BLaER1 (cell line): ENCODE data around the gene CACFD1.

Experiments used
- H3K27ac ChIP-seq: shearing (Covaris generic); formaldehyde crosslinking; 2 replicates; pipeline ENCODE4 v1.8.1; 2022
- H3K27me3 ChIP-seq: shearing (Covaris generic); formaldehyde crosslinking; 2 replicates; pipeline ENCODE4 v1.8.1; 2022
- H3K36me3 ChIP-seq: shearing (Covaris generic); formaldehyde crosslinking; 2 replicates; pipeline ENCODE4 v1.8.1; 2022
- H3K4me1 ChIP-seq: shearing (Covaris generic); formaldehyde crosslinking; 2 replicates; pipeline ENCODE4 v1.8.1; 2022
- H3K4me2 ChIP-seq: shearing (Covaris generic); formaldehyde crosslinking; 2 replicates; pipeline ENCODE4 v1.8.1; 2022
- H3K4me3 ChIP-seq: shearing (Covaris generic); formaldehyde crosslinking; 2 replicates; pipeline ENCODE4 v1.8.1; 2022
- H3K9ac ChIP-seq: shearing (Covaris generic); formaldehyde crosslinking; 2 replicates; pipeline ENCODE4 v1.8.1; 2022
- H3K9me3 ChIP-seq: shearing (Covaris generic); formaldehyde crosslinking; 2 replicates; pipeline ENCODE4 v1.8.1; 2022
- H4K20me1 ChIP-seq: shearing (Covaris generic); formaldehyde crosslinking; 2 replicates; pipeline ENCODE4 v1.8.1; 2022
- Cebpa-rat ChIP-seq: shearing (Covaris generic); IDR thresholded peaks from 2 replicates; pipeline ENCODE4 v1.8.1; 2022

The CACFD1 gene

DNA sequence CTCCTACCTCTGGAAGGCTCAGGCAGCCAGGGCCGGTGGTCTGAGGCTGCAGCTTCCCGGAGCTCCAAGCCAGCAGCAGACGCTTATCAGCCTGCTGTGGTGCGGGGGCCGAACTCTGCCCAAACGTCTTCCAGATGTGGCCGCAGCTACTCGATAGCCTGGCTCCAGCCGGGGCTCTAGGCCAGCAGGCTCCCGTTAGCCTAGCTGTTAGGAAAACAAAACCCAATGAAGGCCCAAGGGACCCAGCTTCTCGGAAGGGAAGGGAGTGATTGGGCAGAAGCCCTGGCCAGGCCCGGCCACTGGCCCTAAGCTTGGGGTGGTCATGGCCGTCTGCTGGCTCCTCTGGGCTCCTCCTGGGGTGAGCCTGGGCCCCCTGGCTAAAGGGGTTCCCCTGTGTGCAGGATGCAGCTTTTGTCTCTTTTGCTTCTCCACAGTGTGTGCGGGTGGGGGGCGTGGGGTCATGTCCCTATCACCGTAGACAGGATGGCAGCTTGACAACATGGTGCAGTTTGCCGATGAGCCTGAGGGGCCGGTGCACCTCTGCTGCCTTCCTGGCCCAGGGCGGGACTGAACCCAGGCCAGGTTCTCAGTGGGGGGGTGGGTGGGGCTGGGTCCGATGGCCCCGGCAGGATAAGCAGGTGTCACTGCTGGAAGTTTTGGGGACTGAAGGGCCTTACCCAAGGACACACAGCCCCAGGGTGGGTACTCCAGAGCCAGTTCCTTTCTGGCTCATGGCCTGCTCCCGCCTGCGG lies 46.3 kb downstream of the CACFD1 start:
- Histone ChIP-seq H3K4me1 (peaks cover 22% of the 10 kb centered on the region), H3K4me2 (no peak overlapping the region), H3K9me3 (peaks cover 22% of the 10 kb centered on the region), H3K4me3 (no peak overlapping the region), H4K20me1 (no peaks in the 10 kb centered on the region), H3K27me3 (no peaks in the 10 kb centered on the region), H3K27ac (no peak overlapping the region), H3K9ac (no peak overlapping the region), H3K36me3 (no peaks in the 10 kb centered on the region)
- no peak for TF ChIP-seq Cebpa-rat

DNA sequence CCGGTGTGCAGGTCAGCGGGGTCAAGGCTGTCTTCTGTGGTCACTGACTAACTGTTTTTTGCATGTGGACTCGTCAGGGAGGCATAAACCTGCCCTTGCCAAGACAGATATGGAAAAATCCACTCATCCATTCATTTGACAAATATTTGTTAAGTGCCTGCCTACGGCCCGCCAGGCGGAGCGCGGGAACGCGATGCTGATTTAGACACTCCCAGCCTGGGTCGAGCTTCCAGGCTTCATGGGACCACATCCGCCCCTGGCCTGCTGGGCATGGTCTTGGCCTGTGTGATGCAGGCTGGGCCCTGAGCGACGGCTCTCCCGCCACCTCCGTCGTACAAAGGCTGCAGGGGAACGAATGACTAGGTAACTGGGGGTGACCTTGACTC lies 46.9 kb downstream of the CACFD1 start:
- no peaks in the 10 kb centered on the region for H3K36me3 ChIP-seq
- no peak overlapping the region for H3K4me2 ChIP-seq
- no peak overlapping the region for H3K9ac ChIP-seq
- no peak for TF ChIP-seq Cebpa-rat
- H4K20me1 ChIP-seq: no peaks in the 10 kb centered on the region
- peaks cover 22% of the 10 kb centered on the region for H3K4me1 ChIP-seq
- no peak overlapping the region for H3K4me3 ChIP-seq
- H3K27me3 ChIP-seq: no peaks in the 10 kb centered on the region
- H3K27ac ChIP-seq: no peak overlapping the region
- H3K9me3 ChIP-seq: peaks cover 16% of the 10 kb centered on the region

DNA sequence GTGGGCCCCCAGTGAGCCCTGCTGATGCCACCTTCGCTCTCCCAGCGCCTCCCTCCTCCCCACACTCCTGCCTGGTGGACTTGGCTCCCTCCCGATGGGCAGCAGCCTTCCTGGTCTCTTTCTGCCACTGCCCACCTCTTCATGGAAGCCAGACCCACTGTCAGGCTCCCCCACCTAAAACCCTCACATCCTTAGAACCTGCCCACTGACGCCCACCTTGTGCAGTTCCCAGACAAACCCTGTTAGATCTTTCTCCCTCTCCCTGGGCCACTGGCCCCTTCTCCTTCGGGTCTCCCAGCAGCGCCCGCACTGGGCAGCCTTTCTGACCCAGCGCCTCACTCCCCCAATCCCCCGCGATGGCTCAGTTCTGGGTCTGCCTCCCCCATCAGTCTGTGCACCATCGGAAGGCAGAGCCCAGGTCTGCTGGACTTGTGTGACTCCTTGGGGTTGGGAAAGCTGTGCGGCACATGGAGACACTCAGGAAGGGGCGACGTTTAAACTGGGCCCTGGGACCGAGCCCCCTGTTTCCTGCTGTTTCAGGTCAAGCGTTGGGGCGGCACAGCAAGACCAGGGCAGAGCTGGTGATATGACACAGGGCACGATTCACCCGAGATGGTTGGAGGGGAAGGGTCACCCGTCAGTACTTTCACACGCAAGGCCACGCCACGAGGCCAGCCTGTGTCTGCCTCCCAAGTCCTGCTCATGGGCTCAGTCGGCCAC lies 47.6 kb downstream of the CACFD1 start:
- no peak overlapping the region for H3K4me3 ChIP-seq
- peaks cover 8% of the 10 kb centered on the region for H3K9me3 ChIP-seq
- no peak overlapping the region for H3K4me2 ChIP-seq
- H3K4me1 ChIP-seq: peaks cover 22% of the 10 kb centered on the region
- no peaks in the 10 kb centered on the region for H3K27me3 ChIP-seq
- H3K9ac ChIP-seq: no peak overlapping the region
- no peak for TF ChIP-seq Cebpa-rat
- H3K27ac ChIP-seq: no peak overlapping the region
- H4K20me1 ChIP-seq: no peaks in the 10 kb centered on the region
- no peaks in the 10 kb centered on the region for H3K36me3 ChIP-seq

DNA sequence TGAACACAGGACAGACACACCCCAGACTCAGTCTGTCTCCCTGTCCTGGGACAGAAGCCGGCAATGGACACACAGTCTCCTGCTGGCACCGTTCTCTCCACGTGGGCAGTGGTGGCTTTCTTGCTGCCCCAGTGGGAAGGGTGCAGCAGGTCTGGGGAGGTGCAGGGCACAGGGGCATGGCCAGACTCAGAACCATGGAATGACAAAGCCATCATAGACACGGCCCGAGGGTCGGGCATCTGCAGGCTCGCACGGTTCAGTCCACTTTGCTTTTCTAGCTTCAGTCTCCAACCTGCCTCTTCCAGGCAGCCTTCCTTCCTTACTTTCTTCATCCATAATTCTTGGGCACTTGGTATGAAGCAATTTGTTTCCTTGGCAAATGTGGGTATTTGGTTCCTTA lies 48.3 kb downstream of the CACFD1 start:
- no peak overlapping the region for H3K4me2 ChIP-seq
- no peak for TF ChIP-seq Cebpa-rat
- no peaks in the 10 kb centered on the region for H3K27me3 ChIP-seq
- no peaks in the 10 kb centered on the region for H3K36me3 ChIP-seq
- no peak overlapping the region for H3K4me3 ChIP-seq
- peaks cover 2% of the 10 kb centered on the region; the same call in 1 of the 2 replicates for H3K9me3 ChIP-seq
- H3K27ac ChIP-seq: no peak overlapping the region
- no peaks in the 10 kb centered on the region for H4K20me1 ChIP-seq
- no peak overlapping the region for H3K9ac ChIP-seq
- peaks cover 22% of the 10 kb centered on the region for H3K4me1 ChIP-seq

DNA sequence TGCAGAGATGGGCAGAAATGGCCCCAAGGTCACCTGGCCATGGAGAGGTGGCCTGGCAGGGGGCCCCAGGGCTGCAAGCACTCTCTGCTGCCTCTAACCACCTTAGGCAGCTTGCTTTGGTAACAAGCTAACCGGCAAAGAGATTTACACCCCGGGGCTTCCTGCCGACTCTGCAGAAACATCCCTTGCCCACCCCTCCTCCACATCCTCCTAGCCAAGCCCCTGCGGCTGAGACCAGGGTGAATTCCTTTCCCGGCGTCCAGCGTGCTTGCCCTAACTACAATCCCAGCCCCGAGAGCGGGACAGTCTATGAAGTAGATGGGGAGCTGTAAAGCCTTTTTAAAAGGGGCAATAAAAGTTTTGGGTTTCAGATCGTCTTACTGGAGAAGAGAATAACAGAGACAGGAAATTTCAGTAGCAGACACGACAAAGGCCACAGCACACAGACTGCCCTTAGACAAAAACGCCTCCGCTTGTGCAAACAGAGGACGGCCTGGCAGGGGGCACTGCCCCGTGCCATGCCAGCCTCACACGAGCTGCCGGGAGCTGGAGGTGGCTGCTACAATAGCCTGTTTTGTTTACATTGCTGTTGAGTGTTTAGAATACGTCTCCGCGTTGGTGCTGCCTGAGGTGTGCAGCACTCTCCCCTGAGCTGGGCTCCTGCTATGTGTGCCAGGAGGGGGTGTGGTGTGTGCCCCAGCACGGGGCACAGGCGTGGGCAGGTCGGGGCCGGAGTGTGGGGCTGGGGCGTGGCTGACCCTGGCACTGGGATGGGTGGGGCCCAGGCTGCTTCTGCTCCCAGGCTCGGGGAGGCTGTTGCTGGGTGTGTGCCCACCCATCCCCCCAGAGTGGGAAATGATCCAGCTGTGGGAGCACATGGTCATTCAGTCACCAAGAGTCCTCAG lies 49.7 kb downstream of the CACFD1 start:
- Histone ChIP-seq H3K27me3 (no peaks in the 10 kb centered on the region), H3K4me1 (peaks cover 24% of the 10 kb centered on the region), H3K9me3 (no peaks in the 10 kb centered on the region), H3K9ac (0 out of 2 replicates have a peak overlapping the region, but pooled peaks have one; percentile 16), H3K27ac (peak overlapping the region; percentile 2; the same call in 1 of the 2 replicates), H3K4me3 (no peak overlapping the region), H3K4me2 (peak overlapping the region; percentile 52), H4K20me1 (no peaks in the 10 kb centered on the region), H3K36me3 (no peaks in the 10 kb centered on the region)
- no peak for TF ChIP-seq Cebpa-rat

DNA sequence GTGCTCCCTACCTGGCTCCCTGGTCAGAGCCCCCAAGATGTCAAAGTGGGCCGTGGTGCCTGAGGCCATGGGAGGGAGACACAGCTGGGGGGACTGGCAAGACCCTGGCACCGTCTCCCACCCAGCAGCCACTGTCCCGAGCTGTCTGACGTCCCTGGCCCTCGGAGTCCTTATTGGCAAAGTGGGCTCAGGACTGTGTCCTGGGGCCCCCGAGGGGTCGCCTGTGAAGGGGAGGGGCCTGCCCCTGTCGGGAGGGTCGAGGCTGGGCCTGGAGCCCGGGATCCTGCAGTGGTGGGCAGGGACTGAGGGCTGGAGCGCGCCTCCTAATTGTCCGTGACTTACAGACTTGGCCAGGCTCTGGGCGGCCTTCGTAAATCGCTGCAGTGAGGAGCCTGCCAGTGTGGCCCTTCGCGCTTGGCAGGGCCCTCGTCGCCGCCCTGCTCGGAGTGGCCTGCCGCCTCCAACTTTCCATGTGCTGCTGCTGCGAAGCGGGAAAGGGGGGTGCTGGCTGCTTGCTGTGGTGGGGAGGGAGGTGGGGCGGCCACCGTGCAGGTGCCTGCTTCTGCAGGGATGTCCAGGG lies 51.2 kb downstream of the CACFD1 start:
- H3K4me1 ChIP-seq: peaks cover 21% of the 10 kb centered on the region
- no peaks in the 10 kb centered on the region for H3K9me3 ChIP-seq
- H4K20me1 ChIP-seq: no peaks in the 10 kb centered on the region
- H3K27ac ChIP-seq: no peak overlapping the region
- H3K4me2 ChIP-seq: no peak overlapping the region
- H3K27me3 ChIP-seq: no peaks in the 10 kb centered on the region
- H3K9ac ChIP-seq: no peak overlapping the region
- H3K4me3 ChIP-seq: no peak overlapping the region
- no peaks in the 10 kb centered on the region for H3K36me3 ChIP-seq
- TF ChIP-seq Cebpa-rat: no peak

DNA sequence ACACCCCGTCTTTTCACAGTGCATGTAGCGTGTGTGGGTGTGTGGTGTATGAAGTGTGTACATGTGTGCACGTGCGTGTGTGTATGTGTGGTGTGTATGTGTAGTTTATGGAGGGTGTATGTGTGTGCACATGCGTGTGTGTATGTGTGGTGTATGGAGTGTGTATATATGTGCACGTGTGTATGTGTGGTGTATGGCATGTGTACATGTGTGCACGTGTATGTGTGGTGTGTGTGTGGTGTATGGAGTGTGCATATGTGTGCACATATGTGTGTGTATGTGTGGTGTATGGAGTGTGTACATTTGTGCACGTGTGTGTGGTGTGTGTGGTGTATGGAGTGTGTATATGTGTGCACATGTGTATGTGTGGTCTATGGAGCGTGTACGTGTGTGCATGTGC lies 51.8 kb downstream of the CACFD1 start:
- H3K27ac ChIP-seq: no peak overlapping the region
- H3K4me1 ChIP-seq: peaks cover 21% of the 10 kb centered on the region
- no peaks in the 10 kb centered on the region for H3K36me3 ChIP-seq
- no peaks in the 10 kb centered on the region for H3K9me3 ChIP-seq
- H3K9ac ChIP-seq: no peak overlapping the region
- H3K4me2 ChIP-seq: no peak overlapping the region
- H3K27me3 ChIP-seq: no peaks in the 10 kb centered on the region
- H4K20me1 ChIP-seq: no peaks in the 10 kb centered on the region
- H3K4me3 ChIP-seq: no peak overlapping the region
- TF ChIP-seq Cebpa-rat: no peak

DNA sequence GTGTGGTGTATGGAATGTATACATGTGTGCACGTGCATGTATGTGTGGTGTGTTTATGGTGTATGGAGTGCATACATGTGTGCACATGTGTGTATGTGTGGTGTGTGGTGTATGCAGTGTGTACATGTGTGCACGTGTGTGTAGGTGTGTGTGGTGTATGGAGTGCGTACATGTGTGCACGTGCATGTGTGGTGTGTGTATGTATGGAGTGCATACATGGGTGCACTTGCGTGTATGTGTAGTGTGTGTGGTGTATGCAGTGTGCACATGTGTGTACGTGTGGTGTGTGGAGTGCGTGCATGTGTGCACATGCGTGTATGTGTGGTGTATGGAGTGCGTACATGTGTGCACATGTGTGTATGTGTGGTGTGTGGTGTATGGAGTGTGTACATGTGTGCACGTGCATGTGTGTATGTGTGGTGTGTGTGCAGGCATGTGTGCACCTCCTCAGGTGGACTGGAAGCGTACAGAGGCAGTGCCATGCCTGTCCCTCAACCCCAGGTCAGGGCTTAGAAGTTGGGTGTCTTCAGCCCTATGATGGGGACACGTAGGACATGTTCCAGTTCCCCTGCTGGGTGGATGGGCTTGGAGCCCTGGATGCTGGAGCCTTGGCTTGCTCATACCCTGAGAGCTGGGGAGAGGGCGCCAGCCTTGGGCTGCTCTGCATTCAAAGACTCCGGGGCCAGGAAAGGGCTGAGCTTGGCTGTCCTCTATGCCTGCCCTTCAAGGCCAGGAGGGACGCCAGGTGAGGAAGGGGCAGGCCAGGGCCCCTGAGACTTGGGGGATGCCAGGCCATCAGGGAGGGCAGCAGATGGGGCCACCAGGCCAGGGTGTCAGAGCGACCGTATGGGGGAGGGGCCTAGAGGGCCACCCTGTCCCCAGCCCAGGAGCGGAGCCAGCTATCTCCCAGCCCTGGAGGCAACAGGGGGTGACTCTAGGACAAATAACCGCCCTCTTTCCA lies 52.8 kb downstream of the CACFD1 start:
- H3K27ac ChIP-seq: no peak overlapping the region
- H3K4me2 ChIP-seq: no peak overlapping the region
- no peaks in the 10 kb centered on the region for H3K27me3 ChIP-seq
- no peak overlapping the region for H3K4me3 ChIP-seq
- no peaks in the 10 kb centered on the region for H4K20me1 ChIP-seq
- no peak overlapping the region for H3K9ac ChIP-seq
- no peak for TF ChIP-seq Cebpa-rat
- H3K9me3 ChIP-seq: no peaks in the 10 kb centered on the region
- H3K36me3 ChIP-seq: no peaks in the 10 kb centered on the region
- H3K4me1 ChIP-seq: peaks cover 21% of the 10 kb centered on the region
